Subcutaneous adipose tissue (tissue), 4 donors: ENCODE data around the gene NRXN3. TPM values are rescaled to one million over a fixed set of nuclear protein-coding genes. Genes with fewer than 3 reads are reported as not detected.

Source experiments
- total RNA-seq, 4 donors: library from RNA; depleted of rRNA; stranded (reverse); fragments of >200 nt; gene quantifications; one replicate each; pipeline ENCODE4 v1.1.0, GENCODE V29; 2016
- TF ChIP-seq, protein P1 (sequence below): fragments of 450-650 bp; IDR thresholded peaks from one replicate; pipeline ENCODE4 v1.5.1; 2016; ENCODE audit warnings: low read depth, mild to moderate bottlenecking, control low read depth, antibody characterized with exemption, moderate library complexity

NRXN3 gene
- total RNA-seq, 4 donors from 2014 or later, result 0.57 to 2.4 (median 1.1) TPM; not detected in 1

- TF ChIP-seq, protein P1, sequence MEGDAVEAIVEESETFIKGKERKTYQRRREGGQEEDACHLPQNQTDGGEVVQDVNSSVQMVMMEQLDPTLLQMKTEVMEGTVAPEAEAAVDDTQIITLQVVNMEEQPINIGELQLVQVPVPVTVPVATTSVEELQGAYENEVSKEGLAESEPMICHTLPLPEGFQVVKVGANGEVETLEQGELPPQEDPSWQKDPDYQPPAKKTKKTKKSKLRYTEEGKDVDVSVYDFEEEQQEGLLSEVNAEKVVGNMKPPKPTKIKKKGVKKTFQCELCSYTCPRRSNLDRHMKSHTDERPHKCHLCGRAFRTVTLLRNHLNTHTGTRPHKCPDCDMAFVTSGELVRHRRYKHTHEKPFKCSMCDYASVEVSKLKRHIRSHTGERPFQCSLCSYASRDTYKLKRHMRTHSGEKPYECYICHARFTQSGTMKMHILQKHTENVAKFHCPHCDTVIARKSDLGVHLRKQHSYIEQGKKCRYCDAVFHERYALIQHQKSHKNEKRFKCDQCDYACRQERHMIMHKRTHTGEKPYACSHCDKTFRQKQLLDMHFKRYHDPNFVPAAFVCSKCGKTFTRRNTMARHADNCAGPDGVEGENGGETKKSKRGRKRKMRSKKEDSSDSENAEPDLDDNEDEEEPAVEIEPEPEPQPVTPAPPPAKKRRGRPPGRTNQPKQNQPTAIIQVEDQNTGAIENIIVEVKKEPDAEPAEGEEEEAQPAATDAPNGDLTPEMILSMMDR, result no peak
Measured at GRCh38 chr14:78498062-78498595, 328.0 kb downstream of the NRXN3 start.

- TF ChIP-seq, protein P1, result no peak
Measured at GRCh38 chr14:78501909-78502308, 331.7 kb downstream of the NRXN3 start.

- TF ChIP-seq, protein P1, result no peak
Measured at GRCh38 chr14:78508023-78508422, 337.9 kb downstream of the NRXN3 start.

- TF ChIP-seq, protein P1, result no peak
Measured at GRCh38 chr14:78509516-78509915, 339.3 kb downstream of the NRXN3 start.

- TF ChIP-seq, protein P1, result no peak
Measured at GRCh38 chr14:78512021-78512420, 341.8 kb downstream of the NRXN3 start.

DNA sequence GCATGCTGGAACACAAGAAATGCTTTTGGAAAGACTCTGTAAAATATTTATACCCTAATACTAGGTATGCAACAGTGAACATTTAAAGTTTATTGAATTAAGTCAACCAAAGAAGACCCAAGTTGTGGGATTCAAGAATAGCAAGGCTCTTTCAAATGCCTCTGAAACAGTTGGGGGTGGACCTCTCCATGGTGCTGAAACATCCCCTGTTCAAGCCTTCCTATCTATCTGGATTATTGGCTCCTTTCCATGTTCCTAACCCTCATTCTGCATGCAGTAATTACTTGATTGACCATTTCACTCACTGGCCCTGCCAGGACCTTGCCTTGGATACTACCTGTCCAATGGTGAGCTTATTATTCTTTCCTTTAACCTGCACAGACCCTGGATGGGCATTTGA lies 349.7 kb downstream of the NRXN3 start:
- TF ChIP-seq, protein P1, result no peak

DNA sequence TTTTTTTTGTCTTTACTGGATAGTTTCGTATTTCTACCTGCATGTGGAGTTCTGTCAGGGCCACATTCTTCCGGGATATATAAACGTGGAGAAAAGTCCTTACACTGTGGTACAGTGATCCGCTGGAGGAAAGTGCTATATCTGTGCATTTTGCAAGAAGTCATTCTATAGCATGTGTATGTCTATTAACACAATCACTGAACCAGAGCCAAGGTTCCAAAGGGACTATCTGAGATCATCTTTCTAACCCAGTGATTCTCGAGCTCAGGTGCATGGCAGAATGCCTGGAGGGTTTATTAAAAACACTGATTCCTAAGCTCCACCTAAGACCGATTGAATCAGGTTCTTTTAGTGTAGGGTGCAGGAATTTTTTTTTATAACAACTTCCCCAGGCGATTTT lies 354.0 kb downstream of the NRXN3 start:
- TF ChIP-seq, protein P1, result no peak

GRCh38 chr14:78524766-78525165 lies 354.6 kb downstream of the NRXN3 start:
- TF ChIP-seq, protein P1, result no peak
